ENCODE measurements around the gene NTNG1.
"Not testable (repeated sequence)": the region's sequence is repeated elsewhere in the genome, so short reads cannot be mapped to it uniquely, and the experiment has no call there.

NTNG1 gene

GRCh38 chr1:107142666-107143065 is 1.8 kb downstream of the NTNG1 start:
- no peak for DNase-seq (ENCODE audit: low read depth, low spot score)
- Histone ChIP-seq H3K27ac (ENCODE audit: low read length) (no peak overlapping the region), H3K4me1 (ENCODE audit: control insufficient read depth, insufficient read depth, low read length) (peaks cover 1% of the 10 kb centered on the region; the same call in 1 of the 2 replicates), H3K27me3 (ENCODE audit: control insufficient read depth, insufficient read depth, low read length) (no peaks in the 10 kb centered on the region), H3K9me3 (ENCODE audit: control insufficient read depth, insufficient read depth, low read length) (no peaks in the 10 kb centered on the region), H3K4me3 (ENCODE audit: low read length) (no peak overlapping the region), H3K36me3 (ENCODE audit: control insufficient read depth, insufficient read depth, low read length) (no peaks in the 10 kb centered on the region)
- no CpG with 5 or more reads among the region's 2 CpGs for WGBS (ENCODE audit: insufficient coverage, insufficient read length)

GRCh38 chr1:107145637-107146036 is 4.8 kb downstream of the NTNG1 start:
- H3K9me3 ChIP-seq (ENCODE audit: control insufficient read depth, insufficient read depth, low read length): no peaks in the 10 kb centered on the region
- H3K4me1 ChIP-seq (ENCODE audit: control insufficient read depth, insufficient read depth, low read length): no peaks in the 10 kb centered on the region
- WGBS (ENCODE audit: insufficient coverage, insufficient read length): no CpG with 5 or more reads among the region's 3 CpGs
- no peaks in the 10 kb centered on the region for H3K27me3 ChIP-seq (ENCODE audit: control insufficient read depth, insufficient read depth, low read length)
- no peak overlapping the region for H3K27ac ChIP-seq (ENCODE audit: low read length)
- no peaks in the 10 kb centered on the region for H3K36me3 ChIP-seq (ENCODE audit: control insufficient read depth, insufficient read depth, low read length)
- no peak for DNase-seq (ENCODE audit: low read depth, low spot score)
- H3K4me3 ChIP-seq (ENCODE audit: low read length): no peak overlapping the region

GRCh38 chr1:107147843-107148242 is 7.0 kb downstream of the NTNG1 start:
- H3K27me3 ChIP-seq (ENCODE audit: control insufficient read depth, insufficient read depth, low read length): no peaks in the 10 kb centered on the region
- no peaks in the 10 kb centered on the region for H3K36me3 ChIP-seq (ENCODE audit: control insufficient read depth, insufficient read depth, low read length)
- no peaks in the 10 kb centered on the region for H3K4me1 ChIP-seq (ENCODE audit: control insufficient read depth, insufficient read depth, low read length)
- no peak for DNase-seq (ENCODE audit: low read depth, low spot score)
- H3K27ac ChIP-seq (ENCODE audit: low read length): no peak overlapping the region
- no peak overlapping the region for H3K4me3 ChIP-seq (ENCODE audit: low read length)
- no CpG with 5 or more reads among the region's 6 CpGs for WGBS (ENCODE audit: insufficient coverage, insufficient read length)
- H3K9me3 ChIP-seq (ENCODE audit: control insufficient read depth, insufficient read depth, low read length): no peaks in the 10 kb centered on the region

GRCh38 chr1:107149946-107150345 is 9.1 kb downstream of the NTNG1 start:
- DNase-seq (ENCODE audit: low read depth, low spot score): no peak
- Histone ChIP-seq H3K27me3 (ENCODE audit: control insufficient read depth, insufficient read depth, low read length) (no peaks in the 10 kb centered on the region), H3K36me3 (ENCODE audit: control insufficient read depth, insufficient read depth, low read length) (no peaks in the 10 kb centered on the region), H3K27ac (ENCODE audit: low read length) (no peak overlapping the region), H3K4me1 (ENCODE audit: control insufficient read depth, insufficient read depth, low read length) (no peaks in the 10 kb centered on the region), H3K9me3 (ENCODE audit: control insufficient read depth, insufficient read depth, low read length) (no peaks in the 10 kb centered on the region), H3K4me3 (ENCODE audit: low read length) (no peak overlapping the region)
- WGBS (ENCODE audit: insufficient coverage, insufficient read length): no CpG with 5 or more reads among the region's 1 CpG

- no peak for DNase-seq (ENCODE audit: low read depth, low spot score)
- H3K27me3 ChIP-seq (ENCODE audit: control insufficient read depth, insufficient read depth, low read length): no peaks in the 10 kb centered on the region
- no CpG with 5 or more reads among the region's 3 CpGs for WGBS (ENCODE audit: insufficient coverage, insufficient read length)
- H3K4me3 ChIP-seq (ENCODE audit: low read length): no peak overlapping the region
- no peaks in the 10 kb centered on the region for H3K36me3 ChIP-seq (ENCODE audit: control insufficient read depth, insufficient read depth, low read length)
- no peaks in the 10 kb centered on the region for H3K9me3 ChIP-seq (ENCODE audit: control insufficient read depth, insufficient read depth, low read length)
- no peaks in the 10 kb centered on the region for H3K4me1 ChIP-seq (ENCODE audit: control insufficient read depth, insufficient read depth, low read length)
- H3K27ac ChIP-seq (ENCODE audit: low read length): no peak overlapping the region
Measured at GRCh38 chr1:107151295-107151694, 10.5 kb downstream of the NTNG1 start.

- no peaks in the 10 kb centered on the region for H3K27me3 ChIP-seq (ENCODE audit: control insufficient read depth, insufficient read depth, low read length)
- H3K4me1 ChIP-seq (ENCODE audit: control insufficient read depth, insufficient read depth, low read length): no peaks in the 10 kb centered on the region
- no peak overlapping the region for H3K27ac ChIP-seq (ENCODE audit: low read length)
- WGBS (ENCODE audit: insufficient coverage, insufficient read length): no CpG with 5 or more reads among the region's 4 CpGs
- H3K36me3 ChIP-seq (ENCODE audit: control insufficient read depth, insufficient read depth, low read length): no peaks in the 10 kb centered on the region
- no peak overlapping the region for H3K4me3 ChIP-seq (ENCODE audit: low read length)
- no peak for DNase-seq (ENCODE audit: low read depth, low spot score)
- no peaks in the 10 kb centered on the region for H3K9me3 ChIP-seq (ENCODE audit: control insufficient read depth, insufficient read depth, low read length)
Measured at GRCh38 chr1:107152395-107152794, 11.6 kb downstream of the NTNG1 start.

- no peak overlapping the region for H3K4me3 ChIP-seq (ENCODE audit: low read length)
- no peaks in the 10 kb centered on the region for H3K9me3 ChIP-seq (ENCODE audit: control insufficient read depth, insufficient read depth, low read length)
- WGBS (ENCODE audit: insufficient coverage, insufficient read length): no CpG with 5 or more reads among the region's 2 CpGs
- no peaks in the 10 kb centered on the region for H3K4me1 ChIP-seq (ENCODE audit: control insufficient read depth, insufficient read depth, low read length)
- H3K27me3 ChIP-seq (ENCODE audit: control insufficient read depth, insufficient read depth, low read length): no peaks in the 10 kb centered on the region
- no peak for DNase-seq (ENCODE audit: low read depth, low spot score)
- H3K27ac ChIP-seq (ENCODE audit: low read length): no peak overlapping the region
- H3K36me3 ChIP-seq (ENCODE audit: control insufficient read depth, insufficient read depth, low read length): no peaks in the 10 kb centered on the region
Measured at GRCh38 chr1:107153014-107153413, 12.2 kb downstream of the NTNG1 start.

GRCh38 chr1:107158496-107158895 is 17.7 kb downstream of the NTNG1 start:
- H3K4me1 ChIP-seq (ENCODE audit: control insufficient read depth, insufficient read depth, low read length): no peaks in the 10 kb centered on the region
- no CpG with 5 or more reads among the region's 5 CpGs for WGBS (ENCODE audit: insufficient coverage, insufficient read length)
- H3K4me3 ChIP-seq (ENCODE audit: low read length): no peak overlapping the region
- H3K27me3 ChIP-seq (ENCODE audit: control insufficient read depth, insufficient read depth, low read length): no peaks in the 10 kb centered on the region
- no peak for DNase-seq (ENCODE audit: low read depth, low spot score)
- H3K9me3 ChIP-seq (ENCODE audit: control insufficient read depth, insufficient read depth, low read length): no peaks in the 10 kb centered on the region
- H3K27ac ChIP-seq (ENCODE audit: low read length): no peak overlapping the region
- H3K36me3 ChIP-seq (ENCODE audit: control insufficient read depth, insufficient read depth, low read length): no peaks in the 10 kb centered on the region

GRCh38 chr1:107158991-107159390 is 18.2 kb downstream of the NTNG1 start:
- H3K9me3 ChIP-seq (ENCODE audit: control insufficient read depth, insufficient read depth, low read length): no peaks in the 10 kb centered on the region
- WGBS (ENCODE audit: insufficient coverage, insufficient read length): no CpG with 5 or more reads among the region's 3 CpGs
- H3K27me3 ChIP-seq (ENCODE audit: control insufficient read depth, insufficient read depth, low read length): no peaks in the 10 kb centered on the region
- no peaks in the 10 kb centered on the region for H3K4me1 ChIP-seq (ENCODE audit: control insufficient read depth, insufficient read depth, low read length)
- no peak overlapping the region for H3K27ac ChIP-seq (ENCODE audit: low read length)
- no peak overlapping the region for H3K4me3 ChIP-seq (ENCODE audit: low read length)
- no peak for DNase-seq (ENCODE audit: low read depth, low spot score)
- H3K36me3 ChIP-seq (ENCODE audit: control insufficient read depth, insufficient read depth, low read length): no peaks in the 10 kb centered on the region

- DNase-seq (ENCODE audit: low read depth, low spot score): no peak
- 100% methylated on average over 1 of the region's 1 CpG for WGBS (ENCODE audit: insufficient coverage, insufficient read length)
- Histone ChIP-seq H3K4me3 (ENCODE audit: low read length) (no peak overlapping the region), H3K27ac (ENCODE audit: low read length) (no peak overlapping the region), H3K36me3 (ENCODE audit: control insufficient read depth, insufficient read depth, low read length) (no peaks in the 10 kb centered on the region), H3K4me1 (ENCODE audit: control insufficient read depth, insufficient read depth, low read length) (no peaks in the 10 kb centered on the region), H3K27me3 (ENCODE audit: control insufficient read depth, insufficient read depth, low read length) (no peaks in the 10 kb centered on the region), H3K9me3 (ENCODE audit: control insufficient read depth, insufficient read depth, low read length) (no peaks in the 10 kb centered on the region)
Measured at GRCh38 chr1:107162745-107163144, 21.9 kb downstream of the NTNG1 start.

GRCh38 chr1:107164901-107165300 is 24.1 kb downstream of the NTNG1 start:
- not testable (repeated sequence) for H3K4me1 ChIP-seq (ENCODE audit: control insufficient read depth, insufficient read depth, low read length); H3K9me3 ChIP-seq (ENCODE audit: control insufficient read depth, insufficient read depth, low read length); H3K36me3 ChIP-seq (ENCODE audit: control insufficient read depth, insufficient read depth, low read length); DNase-seq (ENCODE audit: low read depth, low spot score); H3K27me3 ChIP-seq (ENCODE audit: control insufficient read depth, insufficient read depth, low read length); H3K27ac ChIP-seq (ENCODE audit: low read length); H3K4me3 ChIP-seq (ENCODE audit: low read length)
- no CpG with 5 or more reads among the region's 9 CpGs for WGBS (ENCODE audit: insufficient coverage, insufficient read length)

Data from iPS DF 6.9 (cell line).